Measurements from ENCODE around the gene RMND5B. TPM values are rescaled to one million over a fixed set of nuclear protein-coding genes. Genes with fewer than 3 reads are reported as not detected.

RMND5B gene
- total RNA-seq, 1 donor from 2014 or later, result 39.5 TPM

- Mint-ChIP-seq H3K27ac (ENCODE audit: unreplicated experiment) (no peak overlapping the region), H3K4me3 (ENCODE audit: unreplicated experiment) (no peak overlapping the region), H3K9me3 (ENCODE audit: unreplicated experiment) (no peaks in the 10 kb centered on the region), H3K36me3 (ENCODE audit: unreplicated experiment) (no peaks in the 10 kb centered on the region), H3K4me1 (ENCODE audit: unreplicated experiment) (no peaks in the 10 kb centered on the region), H3K27me3 (ENCODE audit: unreplicated experiment) (peaks cover 18% of the 10 kb centered on the region)
- TF ChIP-seq CTCF (IDR thresholded peaks at IDR 0.05), result no peak
- DNase-seq (ENCODE audit: extremely low spot score, unreplicated experiment), result no peak
These were observed 55.6 kb downstream of the RMND5B start for GRCh38 chr5:178186427-178186826.

GRCh38 chr5:178187014-178187413 lies 56.2 kb downstream of the RMND5B start, which contains the start of gene GMCL2:
Gene GMCL2 (minus strand): TSS chr5:178187371. CDS start chr5:178187299, 72 bp downstream.
- Mint-ChIP-seq H3K4me3 (ENCODE audit: unreplicated experiment) (no peak within 1 kb of the TSS), H3K9me3 (ENCODE audit: unreplicated experiment) (no peaks in the 10 kb centered on the region), H3K27ac (ENCODE audit: unreplicated experiment) (no peak within 1 kb of the TSS), H3K27me3 (ENCODE audit: unreplicated experiment) (peaks cover 18% of the 10 kb centered on the region), H3K36me3 (ENCODE audit: unreplicated experiment) (no peaks in the 10 kb centered on the region), H3K4me1 (ENCODE audit: unreplicated experiment) (no peaks in the 10 kb centered on the region)
- DNase-seq (ENCODE audit: extremely low spot score, unreplicated experiment), result no peak
- TF ChIP-seq CTCF (IDR thresholded peaks at IDR 0.05), result no peak

GRCh38 chr5:178189433-178189832 lies 58.6 kb downstream of the RMND5B start:
- H3K4me1 Mint-ChIP-seq (ENCODE audit: unreplicated experiment), result peaks cover 8% of the 10 kb centered on the region
- H3K36me3 Mint-ChIP-seq (ENCODE audit: unreplicated experiment), result peaks cover 2% of the 10 kb centered on the region
- no peak overlapping the region for H3K27ac Mint-ChIP-seq (ENCODE audit: unreplicated experiment)
- H3K4me3 Mint-ChIP-seq (ENCODE audit: unreplicated experiment), result no peak overlapping the region
- DNase-seq (ENCODE audit: extremely low spot score, unreplicated experiment), result no peak
- H3K27me3 Mint-ChIP-seq (ENCODE audit: unreplicated experiment), result peaks cover 27% of the 10 kb centered on the region
- peaks cover 3% of the 10 kb centered on the region for H3K9me3 Mint-ChIP-seq (ENCODE audit: unreplicated experiment)
- TF ChIP-seq CTCF (IDR thresholded peaks at IDR 0.05), result no peak

GRCh38 chr5:178191661-178192060 lies 60.8 kb downstream of the RMND5B start:
- no peak for DNase-seq (ENCODE audit: extremely low spot score, unreplicated experiment)
- Mint-ChIP-seq H3K27ac (ENCODE audit: unreplicated experiment) (no peak overlapping the region), H3K9me3 (ENCODE audit: unreplicated experiment) (peaks cover 3% of the 10 kb centered on the region), H3K4me1 (ENCODE audit: unreplicated experiment) (peaks cover 13% of the 10 kb centered on the region), H3K4me3 (ENCODE audit: unreplicated experiment) (no peak overlapping the region), H3K27me3 (ENCODE audit: unreplicated experiment) (peaks cover 18% of the 10 kb centered on the region), H3K36me3 (ENCODE audit: unreplicated experiment) (peaks cover 2% of the 10 kb centered on the region)
- no peak for TF ChIP-seq CTCF (IDR thresholded peaks at IDR 0.05)

GRCh38 chr5:178192244-178192643 lies 61.4 kb downstream of the RMND5B start:
- Mint-ChIP-seq H3K27me3 (ENCODE audit: unreplicated experiment) (peaks cover 18% of the 10 kb centered on the region), H3K27ac (ENCODE audit: unreplicated experiment) (no peak overlapping the region), H3K9me3 (ENCODE audit: unreplicated experiment) (peaks cover 3% of the 10 kb centered on the region), H3K4me3 (ENCODE audit: unreplicated experiment) (no peak overlapping the region), H3K4me1 (ENCODE audit: unreplicated experiment) (peaks cover 13% of the 10 kb centered on the region), H3K36me3 (ENCODE audit: unreplicated experiment) (peaks cover 2% of the 10 kb centered on the region)
- DNase-seq (ENCODE audit: extremely low spot score, unreplicated experiment), result no peak
- no peak for TF ChIP-seq CTCF (IDR thresholded peaks at IDR 0.05)
